LNCaP clone FGC (cell line): ENCODE data around the gene UST.
A peak's percentile ranks its signal among the peaks of the same experiment; 100 is the strongest.

Experiments
- DNase-seq: peaks from one replicate; pipeline ENCODE4 v3.0.0-alpha.2; 2011; ENCODE audit warnings: low read depth
- H3K4me3 ChIP-seq: 2 replicates; pipeline ENCODE4 v1.5.1; 2011; ENCODE audit warnings: mild to moderate bottlenecking, low read depth, low read length, control low read depth
- CTCF ChIP-seq: IDR thresholded peaks from 2 replicates; pipeline ENCODE4 v1.5.1; 2012; ENCODE audit warnings: mild to moderate bottlenecking; ENCODE audit not compliant: control insufficient read depth, insufficient read depth; ENCODE audit errors: extremely low read depth

Gene UST

DNA sequence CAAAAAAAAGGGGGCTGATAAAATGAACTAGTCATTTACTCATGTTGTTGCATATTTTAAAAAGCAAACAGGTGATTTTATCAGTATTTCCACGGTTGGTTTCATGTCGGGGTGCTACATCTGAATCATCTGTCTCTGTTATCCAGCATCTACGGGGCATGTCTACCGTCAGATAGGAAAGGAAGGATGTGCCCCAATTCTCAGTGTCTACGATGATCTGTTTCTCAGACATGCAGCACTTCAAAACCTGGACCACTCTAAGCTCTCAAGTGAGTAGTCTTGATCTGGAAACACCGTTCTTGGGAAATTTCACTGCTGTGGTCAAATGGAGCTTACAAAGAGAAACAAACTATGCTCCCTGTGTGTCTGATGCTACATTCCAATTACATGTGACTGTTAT lies 330.4 kb downstream of the UST start:
- no peak for TF ChIP-seq CTCF
- no peak overlapping the region for H3K4me3 ChIP-seq
- no peak for DNase-seq

DNA sequence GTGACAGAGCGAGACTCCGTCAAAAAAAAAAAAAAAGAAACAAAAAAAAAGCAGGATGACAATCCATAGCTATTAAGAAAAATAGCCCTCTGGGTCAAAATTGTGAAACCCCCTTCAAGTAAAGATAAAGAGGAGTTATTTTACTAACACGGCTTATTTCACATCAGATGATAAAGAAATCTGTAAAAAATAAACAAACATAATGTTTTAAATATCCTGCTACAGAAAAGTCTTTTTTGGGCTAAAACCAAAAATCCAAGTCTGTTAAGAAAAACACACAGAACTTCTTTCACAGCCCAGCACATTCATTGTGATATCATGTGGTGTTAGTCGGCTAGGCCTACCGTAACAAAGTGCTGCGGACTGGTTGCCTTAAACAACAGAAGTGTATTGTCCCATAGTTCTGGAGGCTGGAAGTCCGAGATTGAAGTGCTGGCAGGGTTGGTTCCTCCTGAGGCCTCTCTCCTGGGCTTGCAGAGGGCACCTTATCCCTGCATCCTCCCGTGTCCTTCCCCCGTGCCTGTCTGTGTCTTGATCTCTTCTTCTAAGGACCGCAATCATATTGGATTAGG lies 331.5 kb downstream of the UST start:
- TF ChIP-seq CTCF = no peak
- no peak for DNase-seq
- H3K4me3 ChIP-seq = no peak overlapping the region

DNA sequence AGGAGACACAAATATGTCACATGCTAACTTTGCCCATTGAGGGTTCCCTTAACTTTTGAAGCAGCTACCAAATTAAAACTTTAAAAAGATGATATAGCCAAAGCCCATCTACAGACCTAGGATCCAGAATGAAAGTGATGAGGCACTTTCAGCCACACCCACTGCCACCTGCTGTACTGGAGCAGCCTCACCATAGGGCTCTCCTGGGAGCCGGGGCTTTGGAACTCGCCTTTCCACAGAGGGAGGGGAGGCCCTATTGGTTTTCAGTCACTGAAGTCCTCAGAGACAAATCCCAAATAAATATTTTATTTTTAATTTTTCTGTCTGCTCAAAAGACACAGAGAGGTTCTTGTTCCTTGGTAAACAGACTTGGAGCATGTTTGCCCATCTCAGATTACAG lies 332.6 kb downstream of the UST start:
- no peak overlapping the region for H3K4me3 ChIP-seq
- TF ChIP-seq CTCF = no peak
- no peak for DNase-seq

GRCh38 chr6:149079911-149080491 lies 333.2 kb downstream of the UST start:
- H3K4me3 ChIP-seq = no peak overlapping the region
- no peak for TF ChIP-seq CTCF
- DNase-seq = no peak

DNA sequence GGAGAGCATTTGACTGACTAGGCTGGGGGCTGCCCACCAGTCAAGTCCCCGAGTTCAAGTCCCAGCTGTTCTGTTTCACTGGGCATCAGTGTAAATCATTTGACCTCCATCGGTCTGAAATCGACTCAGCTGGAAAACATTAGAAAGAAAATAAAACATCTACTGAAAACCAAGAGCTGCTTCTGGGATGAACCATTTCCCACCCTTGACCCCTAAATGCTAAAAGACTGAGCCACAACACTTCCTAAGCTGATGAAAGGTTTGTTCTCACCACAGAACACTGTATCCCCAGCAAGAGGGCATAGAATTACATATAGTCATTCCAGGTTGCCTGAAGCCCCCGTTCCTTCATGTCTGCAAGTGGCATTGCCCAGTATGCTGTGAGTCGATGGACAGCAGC lies 333.7 kb downstream of the UST start:
- TF ChIP-seq CTCF = no peak
- DNase-seq = no peak
- no peak overlapping the region for H3K4me3 ChIP-seq

DNA sequence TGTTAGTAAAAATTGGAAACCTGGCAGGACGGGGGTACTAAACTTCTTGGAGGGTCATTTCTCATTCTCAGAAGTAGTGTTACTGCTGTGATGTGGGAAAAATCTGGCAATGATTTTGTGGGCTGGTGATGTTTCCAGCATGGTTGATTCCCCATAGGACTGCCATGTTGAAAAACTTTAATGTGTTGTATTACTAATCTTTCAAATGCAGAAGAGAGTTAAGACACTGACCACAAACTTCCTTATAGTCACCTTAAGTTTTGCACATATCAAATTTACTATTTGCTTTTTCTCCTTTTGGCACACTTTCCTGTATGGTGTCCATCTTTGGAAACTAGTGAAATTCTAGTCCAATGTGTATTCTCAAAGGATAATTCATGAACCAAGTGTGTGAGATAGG lies 334.5 kb downstream of the UST start:
- no peak for TF ChIP-seq CTCF
- H3K4me3 ChIP-seq = no peak overlapping the region
- no peak for DNase-seq

- peak; percentile 86 for TF ChIP-seq CTCF
- peak; percentile 71 for DNase-seq
- H3K4me3 ChIP-seq = no peak overlapping the region
These were observed 335.5 kb downstream of the UST start for GRCh38 chr6:149082320-149082719.
